Body of pancreas (tissue), 4 donors: ENCODE data around the gene KMT2C.
"Not testable (repeated sequence)": the region's sequence is repeated elsewhere in the genome, so short reads cannot be mapped to it uniquely, and the experiment has no call there.

ENCODE experiments used
- POLR2A ChIP-seq, 3 donors: fragments of 450-650 bp; IDR thresholded peaks; one replicate each; pipeline ENCODE4 v1.6.1; 2016; ENCODE audit warnings: antibody characterized with exemption in 3 of 3, mild to moderate bottlenecking in 2 of 3
- TF ChIP-seq, protein P1 (sequence below), 7 experiments: fragments of 450-650 bp in 4 of 7; fragments of 200-600 bp in 3 of 7; sonication (generic) in 3 of 7; IDR thresholded peaks; one replicate each; pipeline ENCODE4 v1.5.1; 2016 to 2019; ENCODE audit warnings: antibody characterized with exemption in 7 of 7

DNA sequence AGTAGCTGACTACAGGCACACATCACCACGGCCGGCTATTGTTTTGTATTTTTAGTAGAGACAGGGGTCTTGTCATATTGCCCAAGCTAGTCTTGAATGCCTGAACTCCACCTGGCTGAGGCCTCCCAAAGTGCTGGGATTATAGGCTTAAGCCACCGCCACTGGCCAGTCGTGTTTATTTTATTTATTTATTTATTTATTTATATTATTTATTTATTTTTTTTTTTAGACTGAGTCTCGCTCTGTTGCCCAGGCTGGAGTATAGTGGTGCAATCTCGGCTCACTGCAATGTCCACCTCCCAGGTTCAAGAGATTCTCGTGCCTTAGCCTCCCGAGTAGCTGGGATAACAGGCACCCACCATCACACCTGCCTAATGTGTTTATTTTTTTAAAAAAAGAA is 6.0 kb upstream of the KMT2C start:
- TF ChIP-seq, protein P1, sequence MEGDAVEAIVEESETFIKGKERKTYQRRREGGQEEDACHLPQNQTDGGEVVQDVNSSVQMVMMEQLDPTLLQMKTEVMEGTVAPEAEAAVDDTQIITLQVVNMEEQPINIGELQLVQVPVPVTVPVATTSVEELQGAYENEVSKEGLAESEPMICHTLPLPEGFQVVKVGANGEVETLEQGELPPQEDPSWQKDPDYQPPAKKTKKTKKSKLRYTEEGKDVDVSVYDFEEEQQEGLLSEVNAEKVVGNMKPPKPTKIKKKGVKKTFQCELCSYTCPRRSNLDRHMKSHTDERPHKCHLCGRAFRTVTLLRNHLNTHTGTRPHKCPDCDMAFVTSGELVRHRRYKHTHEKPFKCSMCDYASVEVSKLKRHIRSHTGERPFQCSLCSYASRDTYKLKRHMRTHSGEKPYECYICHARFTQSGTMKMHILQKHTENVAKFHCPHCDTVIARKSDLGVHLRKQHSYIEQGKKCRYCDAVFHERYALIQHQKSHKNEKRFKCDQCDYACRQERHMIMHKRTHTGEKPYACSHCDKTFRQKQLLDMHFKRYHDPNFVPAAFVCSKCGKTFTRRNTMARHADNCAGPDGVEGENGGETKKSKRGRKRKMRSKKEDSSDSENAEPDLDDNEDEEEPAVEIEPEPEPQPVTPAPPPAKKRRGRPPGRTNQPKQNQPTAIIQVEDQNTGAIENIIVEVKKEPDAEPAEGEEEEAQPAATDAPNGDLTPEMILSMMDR (IDR thresholded peaks at IDR 0.05): not testable (repeated sequence)
- TF ChIP-seq POLR2A (IDR thresholded peaks at IDR 0.05): not testable (repeated sequence)
